CD14-positive monocyte (primary cell): ENCODE measurements around the gene KCNQ1OT1. TPM values are rescaled to one million over a fixed set of nuclear protein-coding genes. Genes with fewer than 3 reads are reported as not detected.

Experiments
- DNase-seq, 3 donors: peaks; one replicate each; pipeline ENCODE4 v3.0.0-alpha.2; 2011 to 2022
- H2AFZ ChIP-seq: 2 replicates; pipeline ENCODE4 v1.6.0; 2012; ENCODE audit warnings: mild to moderate bottlenecking, low read depth, low read length, inconsistent platforms; ENCODE audit not compliant: insufficient read depth, poor library complexity, severe bottlenecking
- H3K27ac ChIP-seq, 2 donors: 1 replicate in 1 of 2; 2 replicates in 1 of 2; pipeline ENCODE4 v1.5.1; 2012 to 2013; ENCODE audit warnings: low read length in 2 of 2, control low read depth in 1 of 2, inconsistent platforms in 1 of 2, low read depth in 1 of 2, mild to moderate bottlenecking in 1 of 2
- H3K27me3 ChIP-seq, 2 donors: one replicate each; pipeline versions ENCODE4 v1.6.0 to v1.6.1; 2011 to 2013; ENCODE audit warnings: low read length in 2 of 2; ENCODE audit not compliant: control insufficient read depth in 2 of 2, insufficient read depth in 2 of 2
- H3K36me3 ChIP-seq, 2 donors: replicated peaks in 1 of 2; 1 replicate in 1 of 2; 2 replicates in 1 of 2; pipeline versions ENCODE4 v1.5.1 to v1.6.1; 2012 to 2013; ENCODE audit warnings: low read length in 2 of 2, control low read depth in 1 of 2, inconsistent platforms in 1 of 2, mild to moderate bottlenecking in 1 of 2; ENCODE audit not compliant: insufficient read depth in 2 of 2, control insufficient read depth in 1 of 2
- H3K4me1 ChIP-seq, 2 donors: 1 replicate in 1 of 2; 2 replicates in 1 of 2; pipeline versions ENCODE4 v1.5.1 to v1.6.1; 2012 to 2013; ENCODE audit warnings: low read length in 2 of 2, control low read depth in 1 of 2, inconsistent platforms in 1 of 2, mild to moderate bottlenecking in 1 of 2, moderate library complexity in 1 of 2; ENCODE audit not compliant: insufficient read depth in 2 of 2, control insufficient read depth in 1 of 2
- H3K4me2 ChIP-seq: replicated peaks from 2 replicates; pipeline ENCODE3; 2012; ENCODE audit warnings: low read length, moderate library complexity, mild to moderate bottlenecking; ENCODE audit not compliant: poor library complexity, severe bottlenecking; ENCODE audit errors: extremely low read depth
- H3K4me3 ChIP-seq, 3 experiments: fragments of 200-600 bp in 1 of 3; sonication (generic) in 1 of 3; replicated peaks in 1 of 3; 1 replicate in 2 of 3; 2 replicates in 1 of 3; pipeline ENCODE4 v1.5.1; 2011 to 2013; ENCODE audit warnings: low read length in 3 of 3, mild to moderate bottlenecking in 3 of 3, control low read depth in 2 of 3, low read depth in 2 of 3, inconsistent platforms in 1 of 3, moderate library complexity in 1 of 3
- H3K79me2 ChIP-seq: 2 replicates; pipeline ENCODE4 v1.6.0; 2012; ENCODE audit warnings: mild to moderate bottlenecking, control low read depth, inconsistent platforms, low read length, moderate library complexity; ENCODE audit not compliant: insufficient read depth
- H3K9ac ChIP-seq: 2 replicates; pipeline ENCODE4 v1.6.0; 2017; ENCODE audit warnings: low read length, mild to moderate bottlenecking; ENCODE audit not compliant: insufficient read depth, poor library complexity, severe bottlenecking
- H3K9me3 ChIP-seq, 2 donors: replicated peaks in 1 of 2; 1 replicate in 1 of 2; 2 replicates in 1 of 2; pipeline versions ENCODE4 v1.5.1 to v1.6.1; 2012 to 2013; ENCODE audit warnings: low read length in 2 of 2, control low read depth in 1 of 2; ENCODE audit not compliant: control insufficient read depth in 1 of 2, insufficient read depth in 1 of 2
- H4K20me1 ChIP-seq: 2 replicates; pipeline ENCODE4 v1.6.0; 2012; ENCODE audit warnings: mild to moderate bottlenecking, low read length, control low read depth, moderate library complexity; ENCODE audit not compliant: insufficient read depth
- H3K27ac Mint-ChIP-seq, 7 donors: one replicate each; pipeline ENCODE4 v1.8.0; 2020; ENCODE audit warnings: mild to moderate bottlenecking in 7 of 7, mixed read lengths in 7 of 7, moderate library complexity in 6 of 7, inconsistent platforms in 2 of 7
- H3K27me3 Mint-ChIP-seq, 3 donors: one replicate each; pipeline ENCODE4 v1.8.0; 2021 to 2022; ENCODE audit warnings: low read depth in 3 of 3, mild to moderate bottlenecking in 3 of 3, mixed read lengths in 3 of 3, moderate library complexity in 3 of 3, inconsistent platforms in 1 of 3
- H3K36me3 Mint-ChIP-seq, 2 donors: one replicate each; pipeline ENCODE4 v1.8.0; 2020; ENCODE audit warnings: mixed read lengths in 2 of 2, inconsistent platforms in 1 of 2, mild to moderate bottlenecking in 1 of 2
- H3K4me1 Mint-ChIP-seq: one replicate; pipeline ENCODE4 v1.8.0; 2020; ENCODE audit warnings: mild to moderate bottlenecking, mixed read lengths
- H3K4me3 Mint-ChIP-seq, 2 donors: one replicate each; pipeline ENCODE4 v1.8.0; 2020; ENCODE audit warnings: mild to moderate bottlenecking in 2 of 2, mixed read lengths in 2 of 2, moderate library complexity in 1 of 2
- H3K9me3 Mint-ChIP-seq, 7 donors: one replicate each; pipeline ENCODE4 v1.8.0; 2020 to 2022; ENCODE audit warnings: mixed read lengths in 7 of 7, mild to moderate bottlenecking in 6 of 7, moderate library complexity in 6 of 7, inconsistent platforms in 2 of 7
- WGBS: methylation state at CpG from one replicate; pipeline ENCODE4 v1.1.5; 2013; ENCODE audit warnings: missing lambda C conversion rate; ENCODE audit not compliant: insufficient coverage; 5-methylcytosine and 5-hydroxymethylcytosine counted together
- intact Hi-C, 2 donors: fragments of 100-400 bp; cut with micrococcal nuclease; formaldehyde crosslinking; loops; one replicate each; pipeline versions ENCODE4 v1.15.0 to v1.15.1; 2023
- polyA plus RNA-seq, 3 donors: library from polyadenylated mRNA; depleted of rRNA in 1 of 3; unstranded in 2 of 3; stranded (reverse) in 1 of 3; fragments of 300-500 nt in 2 of 3; fragments of >200 nt in 1 of 3; fragmentation: Illumina TruSeq in 2 of 3; gene quantifications; 1 replicate in 2 of 3; 2 replicates in 1 of 3; pipeline ENCODE4 v1.2.3, GENCODE V29; 2012 to 2021
- TF ChIP-seq, protein P1 (sequence below): fragments of 200-600 bp; IDR thresholded peaks from one replicate; pipeline ENCODE4 v1.8.0; 2022; ENCODE audit warnings: antibody characterized with exemption, mild to moderate bottlenecking

KCNQ1OT1 gene
- polyA plus RNA-seq, 3 donors: 0.01 to 0.04 (median 0.03) TPM

DNA sequence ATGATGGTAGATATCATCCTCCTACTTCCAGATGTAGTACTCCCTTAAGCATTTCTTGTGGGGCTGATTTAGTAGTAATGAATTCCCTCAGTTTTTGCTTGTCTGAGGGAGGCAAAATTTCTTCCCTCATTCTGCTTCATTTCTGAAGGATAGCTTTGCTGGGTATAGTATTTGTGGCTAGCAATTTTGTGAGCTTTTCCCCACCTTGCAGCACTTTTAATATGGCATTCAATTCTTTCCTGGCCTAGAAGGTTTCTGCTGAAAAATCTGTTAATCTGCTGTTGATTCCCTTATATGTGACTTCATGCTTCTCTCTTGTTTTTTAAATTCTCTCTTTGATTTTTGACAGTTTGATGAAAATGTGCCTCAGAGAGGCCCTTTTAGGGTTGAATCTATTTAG is 50.4 kb downstream of the KCNQ1OT1 start:
- Histone ChIP-seq H3K4me2 (no peak overlapping the region), H3K9ac (no peak overlapping the region), H3K27me3 (no peaks in the 10 kb centered on the region), H3K79me2 (no peaks in the 10 kb centered on the region), H3K27ac (no peak overlapping the region), H3K4me1 (peaks cover 0 to 5% of the 10 kb centered on the region in 2 donors), H3K4me3 (no peak overlapping the region), H3K9me3 (peaks cover 53 to 54% of the 10 kb centered on the region in 2 donors), H4K20me1 (peaks cover 53% of the 10 kb centered on the region), H2AFZ (no peak overlapping the region), H3K36me3 (peaks cover 2 to 22% of the 10 kb centered on the region in 2 donors)
- Mint-ChIP-seq H3K27me3 (peaks cover 0 to 2% (median 1%) of the 10 kb centered on the region in 3 donors), H3K4me3 (no peak overlapping the region), H3K36me3 (peaks cover 30 to 37% of the 10 kb centered on the region in 2 donors), H3K27ac (no peak overlapping the region), H3K4me1 (peaks cover 4% of the 10 kb centered on the region), H3K9me3 (peaks cover 36 to 79% (median 64%) of the 10 kb centered on the region in 7 donors)
- TF ChIP-seq, protein P1, sequence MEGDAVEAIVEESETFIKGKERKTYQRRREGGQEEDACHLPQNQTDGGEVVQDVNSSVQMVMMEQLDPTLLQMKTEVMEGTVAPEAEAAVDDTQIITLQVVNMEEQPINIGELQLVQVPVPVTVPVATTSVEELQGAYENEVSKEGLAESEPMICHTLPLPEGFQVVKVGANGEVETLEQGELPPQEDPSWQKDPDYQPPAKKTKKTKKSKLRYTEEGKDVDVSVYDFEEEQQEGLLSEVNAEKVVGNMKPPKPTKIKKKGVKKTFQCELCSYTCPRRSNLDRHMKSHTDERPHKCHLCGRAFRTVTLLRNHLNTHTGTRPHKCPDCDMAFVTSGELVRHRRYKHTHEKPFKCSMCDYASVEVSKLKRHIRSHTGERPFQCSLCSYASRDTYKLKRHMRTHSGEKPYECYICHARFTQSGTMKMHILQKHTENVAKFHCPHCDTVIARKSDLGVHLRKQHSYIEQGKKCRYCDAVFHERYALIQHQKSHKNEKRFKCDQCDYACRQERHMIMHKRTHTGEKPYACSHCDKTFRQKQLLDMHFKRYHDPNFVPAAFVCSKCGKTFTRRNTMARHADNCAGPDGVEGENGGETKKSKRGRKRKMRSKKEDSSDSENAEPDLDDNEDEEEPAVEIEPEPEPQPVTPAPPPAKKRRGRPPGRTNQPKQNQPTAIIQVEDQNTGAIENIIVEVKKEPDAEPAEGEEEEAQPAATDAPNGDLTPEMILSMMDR: no peak
- intact Hi-C loops: no loop called here
- DNase-seq: no peak

DNA sequence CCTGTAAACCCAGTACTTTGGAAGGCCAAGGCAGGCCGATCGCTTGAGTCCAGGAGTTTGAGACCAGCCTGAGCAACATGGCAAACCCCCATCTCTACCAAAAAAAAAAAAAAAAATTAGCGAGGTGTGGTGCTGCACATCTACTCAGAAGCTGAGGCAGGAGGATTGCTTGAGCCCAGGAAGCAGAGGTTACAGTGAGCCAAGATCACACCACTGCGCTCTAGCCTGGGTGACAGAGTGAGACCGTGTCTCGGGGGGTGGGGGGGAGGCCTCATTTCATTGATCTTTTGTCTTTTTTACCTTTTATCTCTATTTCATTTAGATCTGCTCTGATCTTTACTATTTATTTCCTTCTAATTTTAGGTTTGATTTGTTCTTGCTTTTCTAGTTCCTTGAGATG is 51.8 kb downstream of the KCNQ1OT1 start:
- peaks cover 0 to 2% (median 1%) of the 10 kb centered on the region in 3 donors for H3K27me3 Mint-ChIP-seq
- H3K4me1 Mint-ChIP-seq: no peaks in the 10 kb centered on the region
- H3K79me2 ChIP-seq: no peaks in the 10 kb centered on the region
- no peaks in the 10 kb centered on the region for H3K4me1 ChIP-seq
- peaks cover 2 to 12% of the 10 kb centered on the region in 2 donors for H3K36me3 ChIP-seq
- no peak overlapping the region for H3K27ac ChIP-seq
- H3K36me3 Mint-ChIP-seq: peaks cover 28% of the 10 kb centered on the region in 2 donors
- no peaks in the 10 kb centered on the region for H3K27me3 ChIP-seq
- no CpG with 5 or more reads among the region's 6 CpGs for WGBS
- peaks cover 42 to 66% of the 10 kb centered on the region in 2 donors for H3K9me3 ChIP-seq
- H3K4me3 ChIP-seq: no peak overlapping the region
- H3K9ac ChIP-seq: no peak overlapping the region
- TF ChIP-seq, protein P1: no peak
- H3K4me2 ChIP-seq: no peak overlapping the region
- intact Hi-C loops: no loop called here
- DNase-seq: no peak
- no peak overlapping the region for H2AFZ ChIP-seq
- H3K4me3 Mint-ChIP-seq: no peak overlapping the region
- peaks cover 49 to 86% (median 69%) of the 10 kb centered on the region in 7 donors for H3K9me3 Mint-ChIP-seq
- no peak overlapping the region for H3K27ac Mint-ChIP-seq
- H4K20me1 ChIP-seq: peaks cover 39% of the 10 kb centered on the region
